ENCODE results near the gene MBP.

DNA sequence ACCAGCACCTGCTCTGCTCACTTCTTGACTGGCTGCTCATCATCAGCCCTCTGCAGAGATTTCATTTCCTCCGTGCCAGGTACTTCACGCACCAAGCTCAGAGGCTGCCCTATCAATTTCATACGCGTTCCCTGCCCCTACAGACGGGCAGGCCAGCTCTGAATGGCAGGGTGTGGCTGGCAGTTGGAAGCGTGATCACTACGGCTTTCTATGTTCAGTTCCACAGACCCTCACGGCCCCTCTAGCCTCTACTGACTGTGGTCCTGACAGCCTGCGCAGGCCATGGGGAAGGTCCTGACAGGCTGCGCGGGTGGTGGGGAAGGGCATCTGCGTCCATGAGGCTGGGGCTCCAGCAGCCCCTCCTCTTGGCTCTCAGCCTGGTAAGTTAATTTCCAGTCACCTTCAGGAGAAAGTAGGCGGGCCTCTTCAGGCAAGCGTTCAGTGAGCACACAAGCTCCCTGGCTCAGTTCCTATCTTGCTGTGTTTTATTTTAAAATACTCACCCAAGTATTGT lies 155.4 kb downstream of the MBP start:
- TF ChIP-seq, protein P1, sequence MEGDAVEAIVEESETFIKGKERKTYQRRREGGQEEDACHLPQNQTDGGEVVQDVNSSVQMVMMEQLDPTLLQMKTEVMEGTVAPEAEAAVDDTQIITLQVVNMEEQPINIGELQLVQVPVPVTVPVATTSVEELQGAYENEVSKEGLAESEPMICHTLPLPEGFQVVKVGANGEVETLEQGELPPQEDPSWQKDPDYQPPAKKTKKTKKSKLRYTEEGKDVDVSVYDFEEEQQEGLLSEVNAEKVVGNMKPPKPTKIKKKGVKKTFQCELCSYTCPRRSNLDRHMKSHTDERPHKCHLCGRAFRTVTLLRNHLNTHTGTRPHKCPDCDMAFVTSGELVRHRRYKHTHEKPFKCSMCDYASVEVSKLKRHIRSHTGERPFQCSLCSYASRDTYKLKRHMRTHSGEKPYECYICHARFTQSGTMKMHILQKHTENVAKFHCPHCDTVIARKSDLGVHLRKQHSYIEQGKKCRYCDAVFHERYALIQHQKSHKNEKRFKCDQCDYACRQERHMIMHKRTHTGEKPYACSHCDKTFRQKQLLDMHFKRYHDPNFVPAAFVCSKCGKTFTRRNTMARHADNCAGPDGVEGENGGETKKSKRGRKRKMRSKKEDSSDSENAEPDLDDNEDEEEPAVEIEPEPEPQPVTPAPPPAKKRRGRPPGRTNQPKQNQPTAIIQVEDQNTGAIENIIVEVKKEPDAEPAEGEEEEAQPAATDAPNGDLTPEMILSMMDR (IDR thresholded peaks at IDR 0.05) = no peak
- TF ChIP-seq TCF7L2 (IDR thresholded peaks at IDR 0.05; ENCODE audit: low read depth, low read length) = no peak
